ENCODE data around the gene NSD1. TPM values are rescaled to one million over a fixed set of nuclear protein-coding genes. Genes with fewer than 3 reads are reported as not detected.

The NSD1 gene
- polyA plus RNA-seq, 1 donor (not counting 4 experiments of a cell fraction or from before 2014, with no cell fraction given), result 13.6 TPM

GRCh38 chr5:177226860-177227259, 93.3 kb downstream of the NSD1 start:
- DNase-seq (ENCODE audit: low read depth, low spot score) (no peak), FAIRE-seq (no peak)
- no peak overlapping the region for H3K27ac ChIP-seq (ENCODE audit: control insufficient read depth, insufficient read depth, low read length)
- no peaks in the 10 kb centered on the region for H3K27me3 ChIP-seq (ENCODE audit: control insufficient read depth, extremely low read depth, insufficient read depth, low read length)
- no peak overlapping the region for H2AFZ ChIP-seq (ENCODE audit: control insufficient read depth, low read length)
- H4K20me1 ChIP-seq (ENCODE audit: control insufficient read depth, extremely low read depth, insufficient read depth, low read length), result no peaks in the 10 kb centered on the region
- H3K4me1 ChIP-seq (ENCODE audit: control insufficient read depth, extremely low read depth, insufficient read depth, low read length), result peaks cover 7% of the 10 kb centered on the region
- H3K4me3 ChIP-seq (ENCODE audit: control insufficient read depth in 2 of 3, extremely low read depth in 1 of 3, insufficient read depth in 2 of 3, low read depth in 1 of 3, low read length in 3 of 3), result no peak overlapping the region
- TF ChIP-seq CTCF (optimal IDR thresholded peaks at IDR 0.05 in 1 of 3, IDR thresholded peaks at IDR 0.05 in 1 of 3, conservative IDR thresholded peaks at IDR 0.05 in 1 of 3; ENCODE audit: extremely low read depth in 1 of 3, insufficient read depth in 2 of 3, low read length in 3 of 3), result no peak
- no peak for TF ChIP-seq EZH2 (IDR thresholded peaks at IDR 0.05; ENCODE audit: low read length)
- H3K9me1 ChIP-seq (ENCODE audit: control insufficient read depth, extremely low read depth, insufficient read depth, low read length), result no peaks in the 10 kb centered on the region
- no peak overlapping the region for H3K4me2 ChIP-seq (ENCODE audit: control insufficient read depth, extremely low read depth, insufficient read depth, low read depth, low read length)
- H3K9me3 ChIP-seq (ENCODE audit: control insufficient read depth, low read depth, low read length), result no peaks in the 10 kb centered on the region
- no peak overlapping the region for H3K9ac ChIP-seq (ENCODE audit: control insufficient read depth, extremely low read depth, insufficient read depth, low read length)
- dilution Hi-C loops (cut with MboI; ENCODE audit: extremely low pct_ligation_motif_present, low sequenced_read_pairs), result no loop called here
- H3K36me3 ChIP-seq (ENCODE audit: control insufficient read depth in 2 of 2, extremely low read depth in 1 of 2, insufficient read depth in 2 of 2, low read length in 2 of 2), result peaks cover 4 to 5% of the 10 kb centered on the region in 2 experiments
- H3K79me2 ChIP-seq (ENCODE audit: control insufficient read depth, insufficient read depth, low read length), result peaks cover 49% of the 10 kb centered on the region

- dilution Hi-C loops (cut with MboI; ENCODE audit: extremely low pct_ligation_motif_present, low sequenced_read_pairs), result no loop called here
Measured at GRCh38 chr5:177228751-177229150, 95.2 kb downstream of the NSD1 start.

More at GRCh38 chr5:177228751-177229150, 95.2 kb downstream of the NSD1 start:
- Histone ChIP-seq H3K27me3 (ENCODE audit: control insufficient read depth, extremely low read depth, insufficient read depth, low read length) (no peaks in the 10 kb centered on the region), H3K4me1 (ENCODE audit: control insufficient read depth, extremely low read depth, insufficient read depth, low read length) (peaks cover 18% of the 10 kb centered on the region), H3K36me3 (ENCODE audit: control insufficient read depth in 2 of 2, extremely low read depth in 1 of 2, insufficient read depth in 2 of 2, low read length in 2 of 2) (peaks cover 4 to 5% of the 10 kb centered on the region in 2 experiments), H3K9me3 (ENCODE audit: control insufficient read depth, low read depth, low read length) (no peaks in the 10 kb centered on the region), H2AFZ (ENCODE audit: control insufficient read depth, low read length) (no peak overlapping the region), H3K9me1 (ENCODE audit: control insufficient read depth, extremely low read depth, insufficient read depth, low read length) (peaks cover 2% of the 10 kb centered on the region), H4K20me1 (ENCODE audit: control insufficient read depth, extremely low read depth, insufficient read depth, low read length) (no peaks in the 10 kb centered on the region), H3K27ac (ENCODE audit: control insufficient read depth, insufficient read depth, low read length) (no peak overlapping the region), H3K79me2 (ENCODE audit: control insufficient read depth, insufficient read depth, low read length) (peaks cover 36% of the 10 kb centered on the region), H3K4me2 (ENCODE audit: control insufficient read depth, extremely low read depth, insufficient read depth, low read depth, low read length) (no peak overlapping the region), H3K4me3 (ENCODE audit: control insufficient read depth in 2 of 3, extremely low read depth in 1 of 3, insufficient read depth in 2 of 3, low read depth in 1 of 3, low read length in 3 of 3) (no peak overlapping the region), H3K9ac (ENCODE audit: control insufficient read depth, extremely low read depth, insufficient read depth, low read length) (no peak overlapping the region)
- TF ChIP-seq CTCF (optimal IDR thresholded peaks at IDR 0.05 in 1 of 3, IDR thresholded peaks at IDR 0.05 in 1 of 3, conservative IDR thresholded peaks at IDR 0.05 in 1 of 3; ENCODE audit: extremely low read depth in 1 of 3, insufficient read depth in 2 of 3, low read length in 3 of 3), result no peak
- TF ChIP-seq EZH2 (IDR thresholded peaks at IDR 0.05; ENCODE audit: low read length), result no peak
- no peak for FAIRE-seq
- DNase-seq (ENCODE audit: low read depth, low spot score), result no peak

Data from keratinocyte (primary cell).